GM08714 (cell line): ENCODE data around the gene PRPS1L1.

Experiments used
- H3K4me3 ChIP-seq: fragments of 200-500 bp; sonication (Bioruptor generic); 2 replicates; pipeline ENCODE4 v1.5.1; 2014; ENCODE audit warnings: mild to moderate bottlenecking, low read length, inconsistent platforms
- ZNF274 ChIP-seq: IDR thresholded peaks from 2 replicates; pipeline ENCODE4 v1.6.1; 2012; ENCODE audit warnings: mild to moderate bottlenecking, low read depth, low read length

Gene PRPS1L1

GRCh38 chr7:18027628-18028027 is at the start of gene PRPS1L1:
TSS of gene PRPS1L1 (minus strand) at chr7:18027846.
- no peak within 1 kb of the TSS for H3K4me3 ChIP-seq
- TF ChIP-seq ZNF274, result no peak

GRCh38 chr7:18076461-18076860 is 48.8 kb upstream of the PRPS1L1 start:
- no peak for TF ChIP-seq ZNF274

GRCh38 chr7:18068745-18069144 is 41.1 kb upstream of the PRPS1L1 start:
- no peak for TF ChIP-seq ZNF274
- H3K4me3 ChIP-seq, result no peak overlapping the region

More at GRCh38 chr7:18076461-18076860, 48.8 kb upstream of the PRPS1L1 start:
- no peak overlapping the region for H3K4me3 ChIP-seq

GRCh38 chr7:18064242-18064838 is 36.7 kb upstream of the PRPS1L1 start:
- no peak for TF ChIP-seq ZNF274
- H3K4me3 ChIP-seq, result no peak overlapping the region

GRCh38 chr7:18063149-18063901 is 35.7 kb upstream of the PRPS1L1 start:
- H3K4me3 ChIP-seq, result no peak overlapping the region
- no peak for TF ChIP-seq ZNF274

- TF ChIP-seq ZNF274, result no peak
- H3K4me3 ChIP-seq, result no peak overlapping the region
Observed at GRCh38 chr7:18059171-18059570, 31.5 kb upstream of the PRPS1L1 start.

- TF ChIP-seq ZNF274, result no peak
Observed at GRCh38 chr7:18053941-18054340, 26.3 kb upstream of the PRPS1L1 start.

GRCh38 chr7:18053177-18053928 is 25.7 kb upstream of the PRPS1L1 start:
- no peak for TF ChIP-seq ZNF274
- H3K4me3 ChIP-seq, result no peak overlapping the region

More at GRCh38 chr7:18053941-18054340, 26.3 kb upstream of the PRPS1L1 start:
- no peak overlapping the region for H3K4me3 ChIP-seq

- no peak for TF ChIP-seq ZNF274
- H3K4me3 ChIP-seq, result no peak overlapping the region
Observed at GRCh38 chr7:18049262-18049661, 21.6 kb upstream of the PRPS1L1 start.

- H3K4me3 ChIP-seq, result no peak overlapping the region
- no peak for TF ChIP-seq ZNF274
Observed at GRCh38 chr7:18046601-18047000, 19.0 kb upstream of the PRPS1L1 start.

GRCh38 chr7:18045171-18045570 is 17.5 kb upstream of the PRPS1L1 start:
- TF ChIP-seq ZNF274, result no peak
- H3K4me3 ChIP-seq, result no peak overlapping the region

- no peak for TF ChIP-seq ZNF274
- H3K4me3 ChIP-seq, result no peak overlapping the region
Observed at GRCh38 chr7:18041191-18041590, 13.5 kb upstream of the PRPS1L1 start.

GRCh38 chr7:18040196-18040595 is 12.6 kb upstream of the PRPS1L1 start:
- no peak overlapping the region for H3K4me3 ChIP-seq
- no peak for TF ChIP-seq ZNF274

- no peak overlapping the region for H3K4me3 ChIP-seq
- TF ChIP-seq ZNF274, result no peak
Observed at GRCh38 chr7:18038382-18038781, 10.7 kb upstream of the PRPS1L1 start.

GRCh38 chr7:18037609-18038008 is 10.0 kb upstream of the PRPS1L1 start:
- no peak overlapping the region for H3K4me3 ChIP-seq
- no peak for TF ChIP-seq ZNF274
